Spleen (tissue), 7 donors: Measurements from ENCODE around the gene ADGRL3.

ENCODE experiments used
- POLR2A ChIP-seq, 3 donors: fragments of 450-650 bp; IDR thresholded peaks; one replicate each; pipeline ENCODE4 v1.5.1; 2017; ENCODE audit warnings: antibody characterized with exemption in 3 of 3, mild to moderate bottlenecking in 1 of 3
- POLR2AphosphoS5 ChIP-seq, 3 donors: sonication (generic); formaldehyde crosslinking; IDR thresholded peaks; one replicate each; pipeline ENCODE4 v1.5.1; 2017; ENCODE audit warnings: antibody characterized with exemption in 3 of 3
- TF ChIP-seq, protein P1 (sequence below), 11 experiments: fragments of 200-600 bp in 7 of 11; fragments of 450-650 bp in 4 of 11; sonication (generic) in 4 of 11; IDR thresholded peaks in 8 of 11; conservative IDR thresholded peaks in 3 of 11; 1 replicate in 7 of 11; 2 replicates in 4 of 11; pipeline versions ENCODE4 v1.4.0 to v1.8.0; 2016 to 2021; ENCODE audit warnings: antibody characterized with exemption in 11 of 11, inconsistent platforms in 4 of 11, mild to moderate bottlenecking in 1 of 11
- donor health status: DM: no; HTN: no; CAD: no; lungs with moderate emphysema.
- donor health status: DM: no; HTN: no; CAD: no.
- donor health status: DM: no; HTN: no; CAD: no.

DNA sequence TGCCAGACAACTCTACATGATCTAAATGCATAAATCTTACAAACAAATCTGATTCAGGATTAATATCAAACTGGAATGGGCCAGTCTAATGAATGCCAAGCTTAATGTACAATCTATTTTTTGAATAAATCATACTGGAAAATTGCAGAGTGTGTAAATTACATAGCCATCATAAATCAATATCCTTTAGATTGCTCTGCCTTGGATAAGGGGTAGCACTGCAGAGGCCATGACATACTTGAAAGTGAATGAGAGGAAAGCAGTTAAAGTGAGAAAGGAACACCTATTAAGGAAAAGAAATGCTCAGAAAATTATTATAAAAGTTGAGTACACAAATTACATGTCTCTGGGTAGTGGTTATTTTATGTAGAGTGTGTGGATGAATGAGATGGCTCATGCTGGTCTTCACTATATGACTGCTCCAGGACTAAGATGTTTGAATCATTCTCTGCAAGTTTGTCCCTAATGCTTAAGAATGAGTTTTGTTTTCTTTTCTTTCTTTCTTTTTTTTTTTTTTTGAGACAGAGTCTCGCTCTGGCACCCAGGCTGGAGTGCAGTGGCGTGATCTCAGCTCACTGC is 100.2 kb downstream of the ADGRL3 start:
- TF ChIP-seq POLR2A (IDR thresholded peaks at IDR 0.05) (no peak), POLR2AphosphoS5 (IDR thresholded peaks at IDR 0.05) (no peak)
- TF ChIP-seq, protein P1, sequence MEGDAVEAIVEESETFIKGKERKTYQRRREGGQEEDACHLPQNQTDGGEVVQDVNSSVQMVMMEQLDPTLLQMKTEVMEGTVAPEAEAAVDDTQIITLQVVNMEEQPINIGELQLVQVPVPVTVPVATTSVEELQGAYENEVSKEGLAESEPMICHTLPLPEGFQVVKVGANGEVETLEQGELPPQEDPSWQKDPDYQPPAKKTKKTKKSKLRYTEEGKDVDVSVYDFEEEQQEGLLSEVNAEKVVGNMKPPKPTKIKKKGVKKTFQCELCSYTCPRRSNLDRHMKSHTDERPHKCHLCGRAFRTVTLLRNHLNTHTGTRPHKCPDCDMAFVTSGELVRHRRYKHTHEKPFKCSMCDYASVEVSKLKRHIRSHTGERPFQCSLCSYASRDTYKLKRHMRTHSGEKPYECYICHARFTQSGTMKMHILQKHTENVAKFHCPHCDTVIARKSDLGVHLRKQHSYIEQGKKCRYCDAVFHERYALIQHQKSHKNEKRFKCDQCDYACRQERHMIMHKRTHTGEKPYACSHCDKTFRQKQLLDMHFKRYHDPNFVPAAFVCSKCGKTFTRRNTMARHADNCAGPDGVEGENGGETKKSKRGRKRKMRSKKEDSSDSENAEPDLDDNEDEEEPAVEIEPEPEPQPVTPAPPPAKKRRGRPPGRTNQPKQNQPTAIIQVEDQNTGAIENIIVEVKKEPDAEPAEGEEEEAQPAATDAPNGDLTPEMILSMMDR (IDR thresholded peaks at IDR 0.05 in 8 of 11, conservative IDR thresholded peaks at IDR 0.05 in 3 of 11) = no peak
